HG02973 (cell line): ENCODE data around the gene NKAPL.
"Not testable (repeated sequence)": the region's sequence is repeated elsewhere in the genome, so short reads cannot be mapped to it uniquely, and the experiment has no call there.

Source experiments
- ATAC-seq: cut with Tn5 transposase; IDR thresholded peaks from one replicate; pipeline ENCODE4 v1.9.1; 2021; ENCODE audit warnings: moderate library complexity; ENCODE audit not compliant: unreplicated experiment

The NKAPL gene

GRCh38 chr6:28295326-28295725 is 36.2 kb downstream of the NKAPL start:
- ATAC-seq: no peak

DNA sequence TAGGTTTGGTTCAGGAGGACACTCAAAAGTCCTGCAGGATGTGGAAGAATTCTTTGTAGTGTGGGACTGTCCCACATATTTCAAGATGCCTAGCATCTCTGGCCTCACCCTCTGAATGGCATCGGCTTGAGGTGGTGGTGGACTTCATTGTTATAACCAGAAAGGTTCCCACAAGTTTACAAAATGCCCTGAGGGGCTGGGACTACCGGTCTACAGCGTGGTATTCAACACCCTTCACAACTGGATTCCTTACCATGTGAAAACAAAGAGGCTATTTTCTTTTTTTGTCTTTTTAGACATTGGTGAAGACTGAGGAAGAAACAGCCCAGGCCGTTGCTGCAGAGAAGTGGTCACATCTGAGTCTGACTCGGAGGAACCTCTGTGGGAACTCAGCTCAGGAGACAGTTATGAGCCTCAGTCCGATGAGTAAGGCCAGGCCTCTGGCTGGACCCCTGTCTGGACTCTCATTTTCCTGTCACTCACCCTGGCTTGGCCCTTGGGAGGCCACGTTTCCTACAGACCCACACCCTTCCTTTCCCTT is 37.5 kb downstream of the NKAPL start:
- ATAC-seq: no peak

- ATAC-seq: peak; percentile 93
Measured at GRCh38 chr6:28303570-28303969, 44.5 kb downstream of the NKAPL start.

DNA sequence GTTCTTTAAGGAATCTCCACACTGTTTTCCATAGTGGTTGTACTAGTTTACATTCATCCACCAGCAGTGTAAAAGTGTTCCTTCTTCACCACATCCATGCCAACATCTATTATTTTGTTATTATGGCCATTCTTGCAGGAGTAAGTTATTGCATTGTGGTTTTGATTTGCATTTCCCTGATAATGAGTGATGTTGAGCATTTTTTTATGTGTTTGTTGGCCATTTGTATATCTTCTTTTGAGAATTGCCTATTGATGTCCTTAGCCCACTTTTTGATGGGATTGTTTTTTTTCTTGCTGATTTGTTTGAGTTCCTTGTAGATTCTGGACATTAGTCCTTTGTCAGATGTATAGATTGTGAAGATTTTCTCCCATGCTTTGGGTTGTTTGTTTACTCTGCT is 47.3 kb downstream of the NKAPL start:
- ATAC-seq: not testable (repeated sequence)
